Dendritic cell treated with granulocyte-macrophage colony-stimulating factor and Interleukin-4, amounts not matched to agents 40 ng/mL and 50 ng/mL, for 4 days (primary cell): ENCODE results near the gene KRTAP12-4.

ENCODE experiments used
- H3K27ac Mint-ChIP-seq: one replicate; pipeline ENCODE4 v1.8.0; 2022; ENCODE audit warnings: mild to moderate bottlenecking, mixed read lengths
- H3K27me3 Mint-ChIP-seq: one replicate; pipeline ENCODE4 v1.8.0; 2022; ENCODE audit warnings: mild to moderate bottlenecking, mixed read lengths
- H3K36me3 Mint-ChIP-seq: one replicate; pipeline ENCODE4 v1.8.0; 2022; ENCODE audit warnings: low read depth, mixed read lengths
- H3K4me1 Mint-ChIP-seq: one replicate; pipeline ENCODE4 v1.8.0; 2022; ENCODE audit warnings: low read depth, mixed read lengths
- H3K4me3 Mint-ChIP-seq: one replicate; pipeline ENCODE4 v1.8.0; 2022; ENCODE audit warnings: mild to moderate bottlenecking, moderate library complexity, mixed read lengths
- H3K9me3 Mint-ChIP-seq: one replicate; pipeline ENCODE4 v1.8.0; 2022; ENCODE audit warnings: mixed read lengths
- intact Hi-C: fragments of 100-400 bp; cut with micrococcal nuclease; formaldehyde crosslinking; loops from one replicate; pipeline ENCODE4 v1.15.0; 2022

KRTAP12-4 gene

GRCh38 chr21:44623575-44623974 is 30.9 kb downstream of the KRTAP12-4 start:
- intact Hi-C loops = no loop called here
- H3K4me1 Mint-ChIP-seq = peaks cover 5% of the 10 kb centered on the region
- H3K27ac Mint-ChIP-seq = no peak overlapping the region
- no peak overlapping the region for H3K4me3 Mint-ChIP-seq
- peaks cover 16% of the 10 kb centered on the region for H3K27me3 Mint-ChIP-seq
- no peaks in the 10 kb centered on the region for H3K36me3 Mint-ChIP-seq
- H3K9me3 Mint-ChIP-seq = peaks cover 59% of the 10 kb centered on the region

GRCh38 chr21:44619886-44620285 is 34.6 kb downstream of the KRTAP12-4 start:
- peaks cover 10% of the 10 kb centered on the region for H3K4me1 Mint-ChIP-seq
- no peak overlapping the region for H3K27ac Mint-ChIP-seq
- peaks cover 58% of the 10 kb centered on the region for H3K9me3 Mint-ChIP-seq
- H3K27me3 Mint-ChIP-seq = peaks cover 7% of the 10 kb centered on the region
- intact Hi-C loops = no loop called here
- no peaks in the 10 kb centered on the region for H3K36me3 Mint-ChIP-seq
- H3K4me3 Mint-ChIP-seq = no peak overlapping the region

GRCh38 chr21:44618909-44619308 is 35.5 kb downstream of the KRTAP12-4 start:
- Mint-ChIP-seq H3K9me3 (peaks cover 48% of the 10 kb centered on the region), H3K4me3 (no peak overlapping the region), H3K27ac (no peak overlapping the region), H3K27me3 (peaks cover 4% of the 10 kb centered on the region), H3K36me3 (no peaks in the 10 kb centered on the region), H3K4me1 (peaks cover 10% of the 10 kb centered on the region)
- intact Hi-C loops = no loop called here

- Mint-ChIP-seq H3K4me1 (peaks cover 10% of the 10 kb centered on the region), H3K27ac (no peak overlapping the region), H3K4me3 (no peak overlapping the region), H3K36me3 (no peaks in the 10 kb centered on the region), H3K27me3 (peaks cover 4% of the 10 kb centered on the region), H3K9me3 (peaks cover 44% of the 10 kb centered on the region)
- intact Hi-C loops = no loop called here
Measured at GRCh38 chr21:44618504-44618903, 36.0 kb downstream of the KRTAP12-4 start.

- no peak overlapping the region for H3K27ac Mint-ChIP-seq
- H3K4me1 Mint-ChIP-seq = peaks cover 10% of the 10 kb centered on the region
- H3K9me3 Mint-ChIP-seq = peaks cover 30% of the 10 kb centered on the region
- no peak overlapping the region for H3K4me3 Mint-ChIP-seq
- no peaks in the 10 kb centered on the region for H3K36me3 Mint-ChIP-seq
- intact Hi-C loops = no loop called here
- peaks cover 4% of the 10 kb centered on the region for H3K27me3 Mint-ChIP-seq
Measured at GRCh38 chr21:44617071-44617501, 37.4 kb downstream of the KRTAP12-4 start.

- H3K4me3 Mint-ChIP-seq = no peak overlapping the region
- no peak overlapping the region for H3K27ac Mint-ChIP-seq
- peaks cover 10% of the 10 kb centered on the region for H3K4me1 Mint-ChIP-seq
- H3K36me3 Mint-ChIP-seq = no peaks in the 10 kb centered on the region
- intact Hi-C loops = no loop called here
- H3K9me3 Mint-ChIP-seq = peaks cover 30% of the 10 kb centered on the region
- peaks cover 4% of the 10 kb centered on the region for H3K27me3 Mint-ChIP-seq
Measured at GRCh38 chr21:44616591-44616926, 37.9 kb downstream of the KRTAP12-4 start.

- intact Hi-C loops = no loop called here
- H3K9me3 Mint-ChIP-seq = peaks cover 33% of the 10 kb centered on the region
- no peak overlapping the region for H3K27ac Mint-ChIP-seq
- no peak overlapping the region for H3K4me3 Mint-ChIP-seq
- H3K27me3 Mint-ChIP-seq = peaks cover 4% of the 10 kb centered on the region
- no peaks in the 10 kb centered on the region for H3K36me3 Mint-ChIP-seq
- peaks cover 10% of the 10 kb centered on the region for H3K4me1 Mint-ChIP-seq
Measured at GRCh38 chr21:44615911-44616590, 38.4 kb downstream of the KRTAP12-4 start.

- Mint-ChIP-seq H3K27me3 (peaks cover 4% of the 10 kb centered on the region), H3K4me3 (no peak overlapping the region), H3K36me3 (no peaks in the 10 kb centered on the region), H3K9me3 (peaks cover 33% of the 10 kb centered on the region), H3K4me1 (peaks cover 10% of the 10 kb centered on the region), H3K27ac (no peak overlapping the region)
- intact Hi-C loops = no loop called here
Measured at GRCh38 chr21:44615466-44615865, 39.0 kb downstream of the KRTAP12-4 start.

- intact Hi-C loops = no loop called here
- Mint-ChIP-seq H3K4me1 (peaks cover 10% of the 10 kb centered on the region), H3K27me3 (peaks cover 4% of the 10 kb centered on the region), H3K4me3 (no peak overlapping the region), H3K27ac (no peak overlapping the region), H3K36me3 (no peaks in the 10 kb centered on the region), H3K9me3 (peaks cover 33% of the 10 kb centered on the region)
Measured at GRCh38 chr21:44614961-44615391, 39.5 kb downstream of the KRTAP12-4 start.

- peaks cover 33% of the 10 kb centered on the region for H3K9me3 Mint-ChIP-seq
- no peaks in the 10 kb centered on the region for H3K36me3 Mint-ChIP-seq
- peaks cover 1% of the 10 kb centered on the region for H3K27me3 Mint-ChIP-seq
- intact Hi-C loops = no loop called here
- H3K4me3 Mint-ChIP-seq = no peak overlapping the region
- no peak overlapping the region for H3K27ac Mint-ChIP-seq
- peaks cover 10% of the 10 kb centered on the region for H3K4me1 Mint-ChIP-seq
Measured at GRCh38 chr21:44614161-44614631, 40.3 kb downstream of the KRTAP12-4 start.

GRCh38 chr21:44613386-44614155 is 40.9 kb downstream of the KRTAP12-4 start:
- Mint-ChIP-seq H3K4me1 (peaks cover 6% of the 10 kb centered on the region), H3K9me3 (peaks cover 36% of the 10 kb centered on the region), H3K36me3 (no peaks in the 10 kb centered on the region), H3K27ac (no peak overlapping the region), H3K4me3 (no peak overlapping the region), H3K27me3 (peaks cover 1% of the 10 kb centered on the region)
- intact Hi-C loops = no loop called here

- Mint-ChIP-seq H3K27me3 (peaks cover 1% of the 10 kb centered on the region), H3K4me1 (no peaks in the 10 kb centered on the region), H3K9me3 (peaks cover 37% of the 10 kb centered on the region), H3K4me3 (no peak overlapping the region), H3K36me3 (no peaks in the 10 kb centered on the region), H3K27ac (no peak overlapping the region)
- intact Hi-C loops = no loop called here
Measured at GRCh38 chr21:44612669-44613229, 41.7 kb downstream of the KRTAP12-4 start.

- peaks cover 1% of the 10 kb centered on the region for H3K27me3 Mint-ChIP-seq
- H3K36me3 Mint-ChIP-seq = no peaks in the 10 kb centered on the region
- H3K27ac Mint-ChIP-seq = no peak within 1 kb of the TSS
- peaks cover 37% of the 10 kb centered on the region for H3K9me3 Mint-ChIP-seq
- H3K4me3 Mint-ChIP-seq = no peak within 1 kb of the TSS
- no peaks in the 10 kb centered on the region for H3K4me1 Mint-ChIP-seq
- intact Hi-C loops = no loop called here
Measured at GRCh38 chr21:44612029-44612486, 42.4 kb downstream of the KRTAP12-4 start, which contains the start of gene KRTAP10-8. Gene KRTAP10-8, plus strand, starts transcription at chr21:44612079. Its CDS starts 22 bp downstream, at chr21:44612101.

GRCh38 chr21:44611551-44611950 is 42.9 kb downstream of the KRTAP12-4 start:
- H3K36me3 Mint-ChIP-seq = no peaks in the 10 kb centered on the region
- H3K4me1 Mint-ChIP-seq = no peaks in the 10 kb centered on the region
- peaks cover 38% of the 10 kb centered on the region for H3K9me3 Mint-ChIP-seq
- intact Hi-C loops = no loop called here
- peaks cover 1% of the 10 kb centered on the region for H3K27me3 Mint-ChIP-seq
- H3K27ac Mint-ChIP-seq = no peak overlapping the region
- H3K4me3 Mint-ChIP-seq = no peak overlapping the region
